Measurements from ENCODE around the gene SIGLEC15.

Gene SIGLEC15

GRCh38 chr18:45879681-45880655, 54.5 kb downstream of the SIGLEC15 start:
- DNase-seq (ENCODE audit: low read depth): peak; percentile 30

GRCh38 chr18:45880876-45881558, 55.5 kb downstream of the SIGLEC15 start:
- DNase-seq (ENCODE audit: low read depth): no peak

GRCh38 chr18:45887585-45887984, 62.1 kb downstream of the SIGLEC15 start:
- DNase-seq (ENCODE audit: low read depth): no peak

GRCh38 chr18:45889419-45890064, 64.1 kb downstream of the SIGLEC15 start:
- no peak for DNase-seq (ENCODE audit: low read depth)

GRCh38 chr18:45890606-45891005, 65.1 kb downstream of the SIGLEC15 start:
- DNase-seq (ENCODE audit: low read depth): no peak

- DNase-seq (ENCODE audit: low read depth): no peak
These were observed 66.3 kb downstream of the SIGLEC15 start for GRCh38 chr18:45891806-45892205.

All from GM04504 (cell line).